MM.1S (cell line): Measurements from ENCODE around the gene AKR7A2.

Experiments
- DNase-seq: peaks from one replicate; pipeline ENCODE4 v3.0.0-alpha.2; 2015
- H2AFZ ChIP-seq: fragments of 300-600 bp; sonication (generic); 2 replicates; pipeline ENCODE4 v1.6.0; 2016; ENCODE audit warnings: antibody characterized with exemption, low read length
- H3F3A ChIP-seq: fragments of 300-600 bp; sonication (generic); 2 replicates; pipeline ENCODE4 v1.6.1; 2016; ENCODE audit warnings: mild to moderate bottlenecking, antibody characterized with exemption, low read length, moderate library complexity, mixed read lengths; ENCODE audit not compliant: insufficient read depth
- H3K27ac ChIP-seq: fragments of 300-600 bp; sonication (generic); 2 replicates; pipeline ENCODE4 v1.5.1; 2016; ENCODE audit warnings: mild to moderate bottlenecking, low read length
- H3K27me3 ChIP-seq: fragments of 300-600 bp; sonication (generic); replicated peaks from 2 replicates; pipeline ENCODE4 v1.6.0; 2016; ENCODE audit warnings: low read length; ENCODE audit not compliant: insufficient read depth
- H3K36me3 ChIP-seq: fragments of 300-600 bp; sonication (generic); replicated peaks from 2 replicates; pipeline ENCODE4 v1.6.1; 2016; ENCODE audit warnings: mild to moderate bottlenecking, low read length, mixed read lengths; ENCODE audit not compliant: insufficient read depth
- H3K4me1 ChIP-seq: fragments of 300-600 bp; sonication (generic); 2 replicates; pipeline ENCODE4 v1.6.1; 2016; ENCODE audit warnings: low read length, mixed read lengths
- H3K4me2 ChIP-seq: fragments of 300-600 bp; sonication (generic); 2 replicates; pipeline ENCODE4 v1.6.0; 2016; ENCODE audit warnings: low read depth, low read length
- H3K4me3 ChIP-seq: fragments of 300-600 bp; sonication (generic); 2 replicates; pipeline ENCODE4 v1.5.1; 2016; ENCODE audit warnings: low read length, mixed read lengths
- H3K79me2 ChIP-seq: fragments of 300-600 bp; sonication (generic); 2 replicates; pipeline ENCODE4 v1.6.1; 2016; ENCODE audit warnings: mixed run types, low read length, mixed read lengths
- H3K9ac ChIP-seq: fragments of 300-600 bp; sonication (generic); 2 replicates; pipeline ENCODE4 v1.6.1; 2016; ENCODE audit warnings: low read length, mixed read lengths
- H3K9me2 ChIP-seq: fragments of 300-600 bp; sonication (generic); replicated peaks from 2 replicates; pipeline ENCODE4 v1.6.1; 2016; ENCODE audit warnings: mild to moderate bottlenecking, low read length, mixed read lengths; ENCODE audit not compliant: insufficient read depth
- H3K9me3 ChIP-seq: fragments of 300-600 bp; sonication (generic); replicated peaks from 2 replicates; pipeline ENCODE4 v1.6.1; 2016; ENCODE audit warnings: mild to moderate bottlenecking, low read length, mixed read lengths; ENCODE audit not compliant: insufficient read depth
- H4K20me1 ChIP-seq: fragments of 300-600 bp; sonication (generic); 2 replicates; pipeline ENCODE4 v1.6.1; 2016; ENCODE audit warnings: mild to moderate bottlenecking, low read length, moderate library complexity, mixed read lengths; ENCODE audit not compliant: insufficient read depth
- EZH2 ChIP-seq: fragments of 300-600 bp; sonication (generic); optimal IDR thresholded peaks from 2 replicates; pipeline ENCODE3; 2017; ENCODE audit warnings: low read depth, mild to moderate bottlenecking, antibody characterized with exemption, low read length, mixed read lengths
- EZH2phosphoT487 ChIP-seq: fragments of 300-600 bp; sonication (generic); IDR thresholded peaks from 2 replicates; pipeline ENCODE4 v1.6.1; 2018; ENCODE audit warnings: antibody characterized with exemption, low read length
- TF ChIP-seq, protein P1 (sequence below): fragments of 300-600 bp; sonication (generic); IDR thresholded peaks from 2 replicates; pipeline ENCODE4 v1.5.1; 2016; ENCODE audit warnings: antibody characterized with exemption, low read length, mixed read lengths

The AKR7A2 gene

DNA sequence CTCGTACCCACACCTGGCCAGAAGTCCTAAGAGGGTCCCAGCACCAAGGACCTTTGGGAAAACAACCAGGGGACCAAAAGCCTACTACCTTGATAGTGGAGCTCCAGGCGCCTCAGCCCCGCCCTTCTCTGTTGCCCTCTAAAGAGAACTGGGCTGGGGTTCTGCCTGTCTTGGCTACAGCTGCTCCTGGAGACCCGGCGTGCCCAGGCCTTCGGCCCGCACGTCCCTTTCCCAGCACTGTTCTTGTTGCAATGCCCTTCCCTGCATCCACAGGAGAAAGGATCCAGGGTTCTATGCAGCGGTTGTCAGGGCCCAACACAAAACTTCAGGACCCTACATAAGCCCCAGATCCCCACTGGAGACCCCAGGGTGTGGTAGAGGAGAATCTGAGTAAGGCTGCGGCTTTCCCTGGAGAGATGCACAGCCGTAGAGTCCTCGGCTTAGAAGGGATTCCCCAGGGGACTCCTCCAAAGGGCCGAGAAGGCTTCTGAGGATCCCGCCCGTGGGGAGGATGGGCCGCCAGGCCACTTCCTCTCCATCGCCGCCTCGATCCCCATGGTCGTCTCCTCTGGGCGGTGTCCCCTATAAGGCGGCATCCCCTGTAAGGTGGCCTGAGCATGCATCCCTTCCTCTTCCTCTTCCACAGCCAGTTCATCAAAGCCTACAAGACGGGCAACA is 12.2 kb upstream of the AKR7A2 start:
- Histone ChIP-seq H3F3A (no peaks in the 10 kb centered on the region), H3K4me3 (no peak overlapping the region), H2AFZ (no peak overlapping the region), H4K20me1 (no peaks in the 10 kb centered on the region), H3K27ac (no peak overlapping the region), H3K36me3 (no peaks in the 10 kb centered on the region), H3K9me2 (no peaks in the 10 kb centered on the region), H3K4me2 (no peak overlapping the region), H3K27me3 (no peaks in the 10 kb centered on the region), H3K9me3 (no peaks in the 10 kb centered on the region), H3K9ac (no peak overlapping the region), H3K79me2 (no peaks in the 10 kb centered on the region), H3K4me1 (no peaks in the 10 kb centered on the region)
- DNase-seq, result no peak
- TF ChIP-seq, protein P1, sequence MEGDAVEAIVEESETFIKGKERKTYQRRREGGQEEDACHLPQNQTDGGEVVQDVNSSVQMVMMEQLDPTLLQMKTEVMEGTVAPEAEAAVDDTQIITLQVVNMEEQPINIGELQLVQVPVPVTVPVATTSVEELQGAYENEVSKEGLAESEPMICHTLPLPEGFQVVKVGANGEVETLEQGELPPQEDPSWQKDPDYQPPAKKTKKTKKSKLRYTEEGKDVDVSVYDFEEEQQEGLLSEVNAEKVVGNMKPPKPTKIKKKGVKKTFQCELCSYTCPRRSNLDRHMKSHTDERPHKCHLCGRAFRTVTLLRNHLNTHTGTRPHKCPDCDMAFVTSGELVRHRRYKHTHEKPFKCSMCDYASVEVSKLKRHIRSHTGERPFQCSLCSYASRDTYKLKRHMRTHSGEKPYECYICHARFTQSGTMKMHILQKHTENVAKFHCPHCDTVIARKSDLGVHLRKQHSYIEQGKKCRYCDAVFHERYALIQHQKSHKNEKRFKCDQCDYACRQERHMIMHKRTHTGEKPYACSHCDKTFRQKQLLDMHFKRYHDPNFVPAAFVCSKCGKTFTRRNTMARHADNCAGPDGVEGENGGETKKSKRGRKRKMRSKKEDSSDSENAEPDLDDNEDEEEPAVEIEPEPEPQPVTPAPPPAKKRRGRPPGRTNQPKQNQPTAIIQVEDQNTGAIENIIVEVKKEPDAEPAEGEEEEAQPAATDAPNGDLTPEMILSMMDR, result no peak
- TF ChIP-seq EZH2, result no peak
- TF ChIP-seq EZH2phosphoT487, result no peak

DNA sequence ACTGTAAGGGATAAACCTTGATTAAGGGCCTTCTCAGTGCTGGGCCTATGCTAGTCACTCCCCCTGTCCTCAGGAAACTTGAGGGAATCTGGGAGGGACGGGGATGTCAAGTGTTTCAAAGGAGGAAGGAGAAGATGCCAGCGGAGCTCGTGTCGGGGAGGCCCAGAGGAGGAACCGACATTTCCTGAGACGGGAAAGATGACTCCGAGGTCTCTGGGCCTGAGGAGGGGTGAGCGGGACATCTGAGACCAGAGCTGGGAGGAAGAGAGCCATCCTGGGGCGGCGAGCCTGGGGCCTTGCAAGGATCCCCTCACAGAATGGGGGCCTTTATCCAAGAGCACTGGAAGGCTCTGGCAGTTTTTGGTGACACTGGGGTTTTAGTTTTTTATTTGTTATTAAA is 10.5 kb upstream of the AKR7A2 start:
- TF ChIP-seq, protein P1, result no peak
- no peak for TF ChIP-seq EZH2
- TF ChIP-seq EZH2phosphoT487, result no peak

DNA sequence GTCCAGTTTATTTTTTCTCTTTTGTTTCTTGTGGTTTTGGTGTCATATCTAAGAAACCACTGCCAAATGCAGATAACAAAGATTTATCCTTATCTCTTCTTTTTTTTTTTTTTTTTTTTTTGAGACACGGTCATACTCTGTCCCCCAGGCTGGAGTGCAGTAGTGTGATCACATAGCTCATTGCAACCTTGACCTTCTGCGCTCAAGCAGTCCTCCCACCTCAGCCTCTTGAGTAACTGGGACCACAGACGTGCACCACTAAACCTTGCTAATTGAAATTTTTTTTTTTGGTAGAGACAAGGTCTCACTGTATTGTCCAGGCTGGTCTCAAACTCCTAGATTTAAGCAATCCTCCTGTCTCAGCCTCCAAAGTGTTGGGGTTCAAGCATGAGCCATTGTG is 9.1 kb upstream of the AKR7A2 start:
- Histone ChIP-seq H3K9me3 (no peaks in the 10 kb centered on the region), H3K9ac (no peak overlapping the region), H3K79me2 (no peaks in the 10 kb centered on the region), H3K27ac (no peak overlapping the region), H4K20me1 (no peaks in the 10 kb centered on the region), H3K36me3 (no peaks in the 10 kb centered on the region), H3K9me2 (no peaks in the 10 kb centered on the region), H3K4me2 (no peak overlapping the region), H3K4me3 (no peak overlapping the region), H2AFZ (no peak overlapping the region), H3F3A (no peaks in the 10 kb centered on the region), H3K4me1 (no peaks in the 10 kb centered on the region), H3K27me3 (no peaks in the 10 kb centered on the region)
- DNase-seq, result no peak
- TF ChIP-seq, protein P1, result no peak
- no peak for TF ChIP-seq EZH2
- no peak for TF ChIP-seq EZH2phosphoT487

More for the DNA sequence above, 10.5 kb upstream of the AKR7A2 start:
- H3K9me3 ChIP-seq, result no peaks in the 10 kb centered on the region
- H3K4me1 ChIP-seq, result no peaks in the 10 kb centered on the region
- H3K36me3 ChIP-seq, result no peaks in the 10 kb centered on the region
- no peaks in the 10 kb centered on the region for H3K79me2 ChIP-seq
- H3K4me2 ChIP-seq, result no peak overlapping the region
- DNase-seq, result no peak
- no peaks in the 10 kb centered on the region for H4K20me1 ChIP-seq
- no peaks in the 10 kb centered on the region for H3K9me2 ChIP-seq
- H2AFZ ChIP-seq, result no peak overlapping the region
- H3K9ac ChIP-seq, result no peak overlapping the region
- no peaks in the 10 kb centered on the region for H3K27me3 ChIP-seq
- no peaks in the 10 kb centered on the region for H3F3A ChIP-seq
- H3K27ac ChIP-seq, result no peak overlapping the region
- H3K4me3 ChIP-seq, result no peak overlapping the region
